Thyroid gland (tissue), 4 donors: ENCODE results near the gene SELENON. TPM values are rescaled to one million over a fixed set of nuclear protein-coding genes. Genes with fewer than 3 reads are reported as not detected.
A peak's percentile ranks its signal among the peaks of the same experiment; 100 is the strongest.

ENCODE experiments used
- DNase-seq, 2 donors: peaks; one replicate each; pipeline ENCODE4 v3.0.0-alpha.2; 2019
- H3K27ac ChIP-seq, 3 donors: fragments of 200-600 bp; sonication (generic); 1 replicate in 2 of 3; 2 replicates in 1 of 3; pipeline ENCODE4 v1.5.1; 2016 to 2019; ENCODE audit warnings: mild to moderate bottlenecking in 1 of 3, moderate library complexity in 1 of 3
- H3K27me3 ChIP-seq: fragments of 200-600 bp; sonication (generic); one replicate; pipeline ENCODE4 v1.5.1; 2019
- H3K36me3 ChIP-seq, 2 donors: fragments of 200-600 bp; sonication (generic); one replicate each; pipeline ENCODE4 v1.5.1; 2016 to 2019
- H3K4me1 ChIP-seq, 2 donors: fragments of 200-600 bp; sonication (generic); one replicate each; pipeline ENCODE4 v1.5.1; 2017 to 2019
- H3K4me3 ChIP-seq, 3 donors: fragments of 200-600 bp; sonication (generic); replicated peaks in 1 of 3; 1 replicate in 2 of 3; 2 replicates in 1 of 3; pipeline ENCODE4 v1.5.1; 2016; ENCODE audit warnings: mild to moderate bottlenecking in 1 of 3
- H3K9me3 ChIP-seq: fragments of 200-600 bp; sonication (generic); one replicate; pipeline ENCODE4 v1.5.1; 2017
- POLR2A ChIP-seq, 2 donors: fragments of 450-650 bp; IDR thresholded peaks; one replicate each; pipeline ENCODE4 v1.6.1; 2017; ENCODE audit warnings: antibody characterized with exemption in 2 of 2, mild to moderate bottlenecking in 2 of 2, moderate library complexity in 1 of 2
- WGBS, 2 donors: methylation state at CpG; one replicate each; pipeline ENCODE4 v1.1.5; 2017; 5-methylcytosine and 5-hydroxymethylcytosine counted together
- intact Hi-C: fragments of 100-400 bp; cut with DNase I; formaldehyde crosslinking; loops from one replicate; pipeline ENCODE4 v1.15.1; 2023
- total RNA-seq, 4 donors: library from RNA; depleted of rRNA; stranded (reverse); fragments of >200 nt; gene quantifications; one replicate each; pipeline ENCODE4 v1.2.3, GENCODE V29; 2016
- TF ChIP-seq, protein P1 (sequence below), 6 experiments: fragments of 200-600 bp in 3 of 6; fragments of 450-650 bp in 3 of 6; sonication (generic) in 3 of 6; IDR thresholded peaks; one replicate each; pipeline ENCODE4 v1.5.1; 2016 to 2019; ENCODE audit warnings: antibody characterized with exemption in 6 of 6, mild to moderate bottlenecking in 2 of 6, inconsistent platforms in 1 of 6, moderate library complexity in 1 of 6

The SELENON gene
- total RNA-seq, 4 donors from 2014 or later = 31.2 to 58.2 (median 55.2) TPM

DNA sequence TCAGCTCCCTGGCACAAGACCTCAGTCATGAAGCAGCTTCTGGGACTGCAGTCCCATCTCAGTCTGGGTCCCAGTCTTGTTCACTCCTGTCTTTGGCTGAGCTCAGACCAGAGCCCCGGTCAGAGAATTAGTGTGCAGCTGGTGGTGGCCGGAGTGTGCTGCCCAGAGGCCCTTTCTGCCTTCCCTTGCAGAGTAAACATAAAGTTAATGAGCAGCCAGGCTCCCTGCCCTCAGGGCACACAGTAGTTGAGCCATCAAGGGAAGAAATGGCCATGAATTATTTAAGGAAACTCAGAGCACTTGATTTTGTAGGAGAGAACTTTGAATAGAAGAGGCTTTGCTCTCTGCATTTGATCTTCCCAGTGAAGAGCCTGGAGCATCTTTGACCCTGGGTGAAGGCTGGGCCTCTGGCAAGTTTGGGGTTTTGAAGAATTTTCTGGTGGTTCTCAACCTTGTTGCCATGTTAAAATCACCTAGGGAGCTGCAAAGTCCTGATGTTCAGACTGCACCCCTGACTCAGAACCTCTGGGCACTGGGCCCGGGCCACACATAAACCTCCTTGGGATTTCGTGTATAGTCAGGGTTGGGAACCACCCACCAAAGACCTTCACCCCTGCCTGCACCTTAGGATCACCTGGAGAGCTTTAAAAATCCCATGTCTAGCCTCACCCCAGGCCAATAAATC, 26.4 kb upstream of the SELENON start:
- intact Hi-C loops = no loop called here
- H3K36me3 ChIP-seq = peaks cover 0 to 6% of the 10 kb centered on the region in 2 donors
- no peak for TF ChIP-seq POLR2A (IDR thresholded peaks at IDR 0.05)
- TF ChIP-seq, protein P1, sequence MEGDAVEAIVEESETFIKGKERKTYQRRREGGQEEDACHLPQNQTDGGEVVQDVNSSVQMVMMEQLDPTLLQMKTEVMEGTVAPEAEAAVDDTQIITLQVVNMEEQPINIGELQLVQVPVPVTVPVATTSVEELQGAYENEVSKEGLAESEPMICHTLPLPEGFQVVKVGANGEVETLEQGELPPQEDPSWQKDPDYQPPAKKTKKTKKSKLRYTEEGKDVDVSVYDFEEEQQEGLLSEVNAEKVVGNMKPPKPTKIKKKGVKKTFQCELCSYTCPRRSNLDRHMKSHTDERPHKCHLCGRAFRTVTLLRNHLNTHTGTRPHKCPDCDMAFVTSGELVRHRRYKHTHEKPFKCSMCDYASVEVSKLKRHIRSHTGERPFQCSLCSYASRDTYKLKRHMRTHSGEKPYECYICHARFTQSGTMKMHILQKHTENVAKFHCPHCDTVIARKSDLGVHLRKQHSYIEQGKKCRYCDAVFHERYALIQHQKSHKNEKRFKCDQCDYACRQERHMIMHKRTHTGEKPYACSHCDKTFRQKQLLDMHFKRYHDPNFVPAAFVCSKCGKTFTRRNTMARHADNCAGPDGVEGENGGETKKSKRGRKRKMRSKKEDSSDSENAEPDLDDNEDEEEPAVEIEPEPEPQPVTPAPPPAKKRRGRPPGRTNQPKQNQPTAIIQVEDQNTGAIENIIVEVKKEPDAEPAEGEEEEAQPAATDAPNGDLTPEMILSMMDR (IDR thresholded peaks at IDR 0.05) = no peak

DNA sequence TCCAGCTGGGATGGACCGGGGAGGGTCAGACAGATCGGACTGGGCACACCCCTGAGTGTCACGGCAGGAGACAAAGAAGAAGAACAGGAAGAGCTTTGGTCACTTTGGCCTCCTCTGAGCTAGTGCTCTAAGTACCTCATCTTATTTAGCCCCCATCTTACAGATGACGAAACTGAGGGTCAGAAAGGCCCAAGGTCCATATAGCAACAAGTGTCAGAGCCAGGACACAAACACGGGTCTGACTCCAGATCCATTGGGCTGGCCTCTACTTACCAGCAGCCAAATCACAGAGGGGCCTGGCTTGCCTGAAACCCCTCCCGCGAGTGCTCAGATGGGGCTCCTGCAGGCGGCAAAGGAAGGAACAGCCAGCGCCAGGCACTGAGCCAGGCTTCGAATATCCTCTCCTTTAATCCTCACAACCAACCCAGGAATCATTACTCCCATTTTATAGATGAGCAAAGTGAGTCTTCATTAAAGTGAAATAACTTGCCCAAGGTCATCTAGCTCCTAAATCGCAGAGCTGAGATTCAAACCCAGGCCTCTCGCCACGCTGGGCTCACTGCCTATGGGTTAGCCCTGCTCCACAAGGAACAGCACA, 25.7 kb upstream of the SELENON start:
- Histone ChIP-seq H3K36me3 (peaks cover 0 to 6% of the 10 kb centered on the region in 2 donors), H3K27ac (no peak overlapping the region), H3K4me1 (peaks cover 18 to 27% of the 10 kb centered on the region in 2 donors), H3K9me3 (no peaks in the 10 kb centered on the region), H3K27me3 (no peaks in the 10 kb centered on the region), H3K4me3 (no peak overlapping the region)
- intact Hi-C loops = no loop called here
- 90 to 94% methylated on average over 13 of the region's 13 CpGs for WGBS, 2 donors
- DNase-seq = no peak
- TF ChIP-seq, protein P1 (IDR thresholded peaks at IDR 0.05) = no peak
- TF ChIP-seq POLR2A (IDR thresholded peaks at IDR 0.05) = no peak

More for the DNA sequence above, 26.4 kb upstream of the SELENON start:
- WGBS, 2 donors = 73 to 95% methylated on average over 4 of the region's 4 CpGs
- H3K4me3 ChIP-seq = no peak overlapping the region
- H3K27ac ChIP-seq = no peak overlapping the region
- no peaks in the 10 kb centered on the region for H3K27me3 ChIP-seq
- DNase-seq = no peak
- no peaks in the 10 kb centered on the region for H3K9me3 ChIP-seq
- H3K4me1 ChIP-seq = peaks cover 18 to 27% of the 10 kb centered on the region in 2 donors

DNA sequence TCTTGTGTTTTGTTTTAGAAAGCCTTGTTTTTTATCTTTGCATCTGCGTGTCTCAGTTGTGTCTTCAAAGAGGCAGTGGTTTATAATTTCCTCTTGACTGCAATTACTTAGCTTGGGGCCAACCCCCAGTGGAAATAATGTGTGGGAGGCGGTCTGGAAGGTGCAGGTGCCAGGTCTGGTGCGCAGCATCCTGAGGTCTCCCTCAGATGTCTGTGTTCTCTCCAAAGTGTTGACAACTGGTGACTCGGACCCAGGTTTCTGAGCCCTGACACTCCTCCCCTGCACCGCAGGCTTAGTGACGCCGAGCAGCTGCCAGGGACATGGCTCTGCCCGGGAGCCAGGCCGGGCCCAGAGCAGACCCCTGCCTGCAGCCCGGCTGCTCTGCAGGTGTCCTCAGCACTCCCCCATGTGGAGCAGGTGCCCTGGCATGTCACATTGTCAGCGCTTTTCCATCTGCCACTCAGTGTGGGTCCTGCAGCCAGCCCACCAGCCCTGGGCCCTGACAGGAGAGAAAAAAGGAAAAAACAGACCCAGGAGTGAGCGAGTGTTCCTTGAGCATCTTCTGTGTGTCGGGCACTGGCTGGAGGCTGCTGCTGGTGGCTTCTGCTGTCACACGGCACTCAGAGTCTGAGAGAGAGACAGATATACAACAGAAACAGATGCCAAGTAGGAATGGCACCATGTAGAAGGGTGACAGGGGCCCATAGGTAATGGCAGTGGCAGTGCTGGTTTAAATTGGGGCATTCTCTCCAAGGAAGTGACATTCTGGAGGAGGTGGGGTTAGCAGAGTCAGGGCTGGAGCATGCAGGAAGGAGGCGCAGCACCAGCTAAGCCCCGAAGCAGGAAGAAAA, 24.8 kb upstream of the SELENON start:
- no peak for TF ChIP-seq POLR2A (IDR thresholded peaks at IDR 0.05)
- TF ChIP-seq, protein P1 (IDR thresholded peaks at IDR 0.05) = no peak
- intact Hi-C loops = no loop called here
- no peak for DNase-seq
- Histone ChIP-seq H3K9me3 (no peaks in the 10 kb centered on the region), H3K36me3 (peaks cover 0 to 6% of the 10 kb centered on the region in 2 donors), H3K27me3 (no peaks in the 10 kb centered on the region), H3K4me3 (no peak overlapping the region), H3K4me1 (peaks cover 17 to 22% of the 10 kb centered on the region in 2 donors), H3K27ac (no peak overlapping the region)
- WGBS, 2 donors = 88 to 89% methylated on average over 13 to 15 of the region's 16 CpGs

DNA sequence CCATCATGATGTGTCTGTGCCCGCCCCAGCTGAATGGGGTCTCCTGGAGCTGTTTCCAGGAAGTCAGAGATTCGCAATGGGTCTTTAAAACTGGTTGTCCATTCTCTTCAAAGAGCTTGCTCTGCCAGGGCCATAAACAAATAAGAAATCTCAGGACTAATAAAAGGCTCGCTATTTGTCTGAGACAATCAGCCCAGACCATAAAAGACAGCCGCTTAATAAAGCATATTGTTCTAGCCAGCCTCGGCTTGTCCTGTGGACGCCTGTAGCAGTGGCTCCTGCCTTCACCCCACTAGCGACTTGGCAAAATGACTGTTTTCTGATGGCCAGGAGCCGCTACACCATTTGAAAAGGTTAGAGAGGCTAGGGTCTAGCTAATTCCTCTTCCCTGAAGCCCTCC, 20.6 kb upstream of the SELENON start:
- no peak overlapping the region for H3K4me3 ChIP-seq
- H3K4me1 ChIP-seq = no peaks in the 10 kb centered on the region
- no peaks in the 10 kb centered on the region for H3K27me3 ChIP-seq
- H3K36me3 ChIP-seq = peaks cover 0 to 6% of the 10 kb centered on the region in 2 donors
- H3K27ac ChIP-seq = peak overlapping the region in 1 of 3 donors; percentile 17
- 95 to 99% methylated on average over 8 of the region's 8 CpGs for WGBS, 2 donors
- H3K9me3 ChIP-seq = no peaks in the 10 kb centered on the region
- intact Hi-C loops = no loop called here
- TF ChIP-seq, protein P1 (IDR thresholded peaks at IDR 0.05) = no peak
- TF ChIP-seq POLR2A (IDR thresholded peaks at IDR 0.05) = no peak
- no peak for DNase-seq
